SK-N-MC (cell line): ENCODE data around the gene NFIX.

Experiments
- EZH2 ChIP-seq: fragments of 200-600 bp; sonication (generic); IDR thresholded peaks from one replicate; pipeline ENCODE4 v1.6.1; 2017; ENCODE audit warnings: antibody characterized with exemption
- POLR2AphosphoS5 ChIP-seq: IDR thresholded peaks from 2 replicates; pipeline ENCODE4 v1.6.1; 2012; ENCODE audit warnings: mild to moderate bottlenecking, low read depth, low read length, borderline replicate concordance

- TF ChIP-seq POLR2AphosphoS5 (no peak), EZH2 (no peak)
Measured at GRCh38 chr19:13014921-13015280, 19.6 kb downstream of the NFIX start.
